RPMI8226 (cell line): Measurements from ENCODE around the gene AUH.
A peak's percentile ranks its signal among the peaks of the same experiment; 100 is the strongest.

Experiments
- DNase-seq: peaks from one replicate; pipeline ENCODE4 v3.0.0-alpha.2; 2015

The AUH gene

DNA sequence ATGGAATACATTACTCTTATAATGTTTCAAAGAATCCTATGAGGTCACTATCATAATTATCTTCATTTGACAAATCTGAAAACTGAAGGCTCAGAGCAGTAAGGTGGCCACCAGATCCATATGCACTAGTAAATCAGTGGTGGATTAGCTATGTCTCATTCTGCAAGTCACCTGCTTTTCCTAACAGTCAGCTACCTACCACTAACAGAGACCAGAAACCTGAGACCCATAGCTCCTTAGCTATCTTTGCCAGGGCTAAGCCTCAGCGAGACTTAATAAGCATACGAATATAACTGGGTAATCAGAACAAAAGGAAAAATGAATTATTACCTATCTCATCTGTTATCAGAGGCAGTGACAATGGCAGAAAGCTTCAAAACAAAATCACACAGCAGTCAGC lies 118.7 kb downstream of the AUH start:
- DNase-seq, result no peak

DNA sequence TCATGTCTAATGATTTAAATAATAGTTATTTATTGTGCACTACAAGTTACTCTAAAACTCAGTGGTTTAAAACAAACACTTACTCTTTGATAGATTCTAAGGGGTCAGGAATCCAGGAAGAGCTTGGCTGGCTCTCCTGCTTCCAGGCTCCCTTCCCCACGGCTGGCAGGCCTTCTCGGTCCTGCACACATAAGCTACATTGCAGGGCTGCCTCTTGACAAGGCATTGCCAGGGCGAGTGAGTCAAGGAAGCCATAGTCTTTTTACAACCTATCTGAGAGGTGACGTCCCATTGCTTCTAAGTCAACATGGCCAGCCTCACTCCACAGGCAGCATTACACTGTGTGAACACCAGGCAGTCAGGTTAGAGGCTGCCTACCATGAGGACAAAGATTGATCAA lies 119.8 kb downstream of the AUH start:
- DNase-seq, result no peak

DNA sequence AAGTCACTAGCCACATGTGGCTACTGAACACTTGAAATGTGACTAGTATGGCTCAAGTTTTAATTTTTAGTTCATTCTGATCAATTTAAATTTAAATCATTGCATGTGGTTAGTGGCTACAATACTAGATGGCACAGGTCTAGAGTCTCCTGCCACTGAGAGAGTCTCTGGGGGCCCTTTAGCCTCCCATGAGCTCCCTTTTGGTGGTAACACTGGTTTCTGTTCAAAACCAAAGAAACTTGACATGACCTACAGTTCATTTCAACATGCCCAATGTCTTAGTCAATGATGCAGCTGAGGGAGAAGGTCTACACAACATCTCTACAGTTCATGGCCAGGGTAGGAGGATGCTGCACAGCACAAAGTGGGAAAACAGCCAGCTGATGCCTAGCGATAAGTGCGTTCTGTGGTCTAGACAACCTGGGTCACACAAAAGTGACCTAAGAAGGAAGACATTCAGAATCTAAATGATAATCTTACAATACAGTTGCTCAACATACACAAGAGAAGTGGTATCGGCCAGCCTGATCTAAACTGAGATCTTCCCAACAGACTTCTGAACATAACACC lies 121.0 kb downstream of the AUH start:
- no peak for DNase-seq

DNA sequence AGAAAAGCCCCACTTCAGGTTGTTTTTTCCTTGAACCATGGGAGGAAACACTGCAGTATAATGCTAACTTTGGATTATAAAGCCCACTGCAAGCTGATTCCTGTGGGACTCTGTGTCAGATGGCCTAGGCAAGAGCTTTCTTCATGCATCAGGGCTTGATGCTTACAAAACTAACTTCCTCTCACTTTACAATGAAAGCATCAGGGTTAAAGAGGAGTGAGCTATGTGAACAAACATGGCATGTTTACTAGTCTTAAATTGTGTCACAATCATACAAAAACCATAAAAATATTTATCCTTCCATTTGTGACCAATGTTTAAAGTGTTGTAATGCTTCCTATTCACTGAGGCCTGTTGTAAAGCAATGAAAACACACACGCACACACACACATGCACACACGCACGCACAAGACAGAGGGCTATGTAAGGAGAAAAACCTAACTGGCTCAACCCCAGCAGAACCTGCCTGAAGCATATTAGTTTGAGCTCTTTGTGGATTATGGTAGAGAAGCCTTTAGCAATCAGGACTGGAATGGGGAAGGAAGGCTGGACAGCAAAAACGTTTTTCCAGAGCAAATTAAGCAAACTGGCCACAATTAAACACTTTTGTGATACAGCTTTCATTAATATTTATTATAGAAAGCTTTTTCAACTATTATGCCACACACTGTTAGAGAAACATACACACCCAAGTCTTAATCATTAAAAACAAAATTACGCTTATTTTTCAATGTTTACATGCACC lies 122.2 kb downstream of the AUH start:
- no peak for DNase-seq

GRCh38 chr9:91234523-91234922 lies 127.2 kb downstream of the AUH start:
- no peak for DNase-seq

DNA sequence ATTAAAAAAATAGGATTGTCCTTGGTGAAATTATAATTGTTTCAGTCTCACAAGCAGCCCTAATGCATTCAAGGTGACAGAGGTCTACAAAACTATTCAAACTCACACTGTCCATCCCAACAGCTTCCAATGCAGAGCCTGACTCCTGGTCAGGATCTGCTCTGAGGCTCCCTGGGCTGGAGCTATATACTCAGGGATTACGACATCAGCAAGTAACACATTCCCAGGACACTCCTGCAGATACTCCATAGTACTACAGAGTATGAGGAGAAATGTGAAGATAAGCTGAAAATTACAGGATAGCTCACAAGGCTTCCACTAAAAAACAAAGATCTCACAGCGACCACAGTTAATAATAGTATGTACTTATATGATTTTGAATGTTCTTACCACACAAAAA lies 130.1 kb downstream of the AUH start:
- no peak for DNase-seq

GRCh38 chr9:91223000-91223399 lies 138.7 kb downstream of the AUH start:
- no peak for DNase-seq

DNA sequence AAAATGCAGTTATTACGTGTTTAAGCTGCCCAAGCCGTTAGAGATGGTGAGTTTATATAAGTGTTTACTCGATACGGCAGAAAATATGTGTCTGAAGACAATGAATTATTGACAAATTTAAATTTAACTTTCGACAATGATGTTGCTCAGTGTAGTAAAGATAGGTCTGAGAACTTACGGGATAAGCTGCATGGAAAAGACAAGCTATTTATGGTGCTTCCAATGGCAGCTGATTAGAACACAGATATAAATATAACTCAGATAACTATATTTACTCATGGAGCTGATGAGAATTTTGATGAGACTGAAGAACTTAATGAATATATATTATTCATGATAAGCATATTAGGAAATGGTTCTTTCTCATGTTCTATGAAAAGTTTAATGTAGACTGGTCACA lies 139.3 kb downstream of the AUH start:
- DNase-seq, result no peak

- no peak for DNase-seq
Observed at GRCh38 chr9:91221332-91221731, 140.4 kb downstream of the AUH start.

- no peak for DNase-seq
Observed at GRCh38 chr9:91220491-91221135, 141.1 kb downstream of the AUH start.

GRCh38 chr9:91220021-91220420 lies 141.7 kb downstream of the AUH start:
- DNase-seq, result no peak

- DNase-seq, result peak; percentile 71
Observed at GRCh38 chr9:91219557-91219956, 142.2 kb downstream of the AUH start.

- no peak for DNase-seq
Observed at GRCh38 chr9:91217388-91217787, 144.3 kb downstream of the AUH start.

- no peak for DNase-seq
Observed at GRCh38 chr9:91214867-91215266, 146.9 kb downstream of the AUH start.

DNA sequence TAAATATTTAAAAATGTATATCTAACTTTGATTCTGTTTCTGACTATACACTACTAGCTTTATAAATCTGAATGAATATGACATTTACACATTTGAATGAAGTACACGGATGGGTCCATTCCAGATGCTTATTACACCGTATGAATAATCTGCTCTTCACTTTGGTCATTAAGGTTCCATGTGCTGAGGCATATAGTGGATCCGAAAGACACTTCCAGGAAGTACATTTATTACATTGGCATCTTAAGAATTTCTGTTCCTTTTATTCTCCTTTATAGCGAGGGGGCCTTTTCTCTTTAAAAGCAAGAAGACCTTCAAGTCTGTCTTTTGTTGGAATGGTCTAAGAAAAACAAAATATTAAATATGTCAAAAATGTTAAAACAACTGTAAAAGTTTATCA lies 147.6 kb downstream of the AUH start:
- no peak for DNase-seq

- no peak for DNase-seq
Observed at GRCh38 chr9:91212596-91213243, 149.0 kb downstream of the AUH start.

DNA sequence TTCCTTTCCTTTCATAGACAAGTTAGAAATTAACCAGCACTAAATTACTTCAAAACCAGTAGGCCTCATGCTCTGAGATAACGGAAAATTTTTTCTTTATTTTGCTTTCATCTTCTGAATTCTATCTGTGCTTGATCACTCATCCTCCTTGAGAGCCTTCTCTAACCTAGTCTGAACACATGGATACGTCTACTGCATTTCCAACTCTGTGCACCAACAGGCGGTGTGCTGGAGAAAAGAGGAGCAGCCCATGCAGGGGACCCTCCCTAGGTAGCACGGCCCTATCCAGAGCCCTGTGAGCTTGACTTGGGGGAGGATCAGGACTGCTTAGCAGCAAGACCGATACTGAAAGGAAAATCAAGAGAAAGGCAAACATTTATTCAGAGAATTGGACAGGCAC lies 149.8 kb downstream of the AUH start:
- DNase-seq, result no peak

DNA sequence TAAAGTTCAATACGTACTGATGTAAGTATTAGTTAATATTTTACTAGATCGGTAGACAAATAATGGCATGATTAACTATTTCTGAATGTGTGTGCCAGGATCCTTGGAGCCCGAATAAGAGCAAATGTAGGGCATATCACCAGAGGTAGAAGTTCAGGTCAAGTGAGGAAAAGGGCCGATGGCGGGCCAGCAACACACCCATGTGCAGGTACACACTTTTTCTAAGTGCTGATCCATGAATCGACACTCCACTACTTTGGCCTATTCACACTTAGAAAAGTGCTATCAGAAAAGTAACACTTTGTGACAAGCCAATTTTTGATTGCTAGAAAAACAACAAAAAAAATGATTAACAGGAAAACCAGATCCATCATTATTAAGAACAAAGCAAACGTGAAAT lies 150.3 kb downstream of the AUH start:
- no peak for DNase-seq

DNA sequence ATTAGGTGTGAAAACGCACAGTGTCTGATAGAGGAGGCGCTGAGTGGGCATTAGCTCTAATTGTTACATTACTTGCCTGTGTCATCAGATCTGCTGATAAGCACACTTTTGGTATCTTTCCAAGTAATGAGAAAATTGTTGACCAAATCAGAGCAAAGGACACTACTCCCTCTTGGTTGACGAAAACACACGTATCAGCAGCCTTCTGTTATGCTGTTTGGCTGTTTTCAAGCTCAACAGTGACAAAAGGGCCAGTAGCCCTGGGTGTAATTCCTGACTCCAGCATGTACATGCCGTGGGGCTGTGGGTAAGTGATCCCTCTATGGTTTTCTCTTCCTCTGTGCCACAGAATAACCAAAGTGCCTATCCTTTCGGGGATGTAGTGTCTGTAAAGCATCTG lies 151.4 kb downstream of the AUH start:
- DNase-seq, result no peak

DNA sequence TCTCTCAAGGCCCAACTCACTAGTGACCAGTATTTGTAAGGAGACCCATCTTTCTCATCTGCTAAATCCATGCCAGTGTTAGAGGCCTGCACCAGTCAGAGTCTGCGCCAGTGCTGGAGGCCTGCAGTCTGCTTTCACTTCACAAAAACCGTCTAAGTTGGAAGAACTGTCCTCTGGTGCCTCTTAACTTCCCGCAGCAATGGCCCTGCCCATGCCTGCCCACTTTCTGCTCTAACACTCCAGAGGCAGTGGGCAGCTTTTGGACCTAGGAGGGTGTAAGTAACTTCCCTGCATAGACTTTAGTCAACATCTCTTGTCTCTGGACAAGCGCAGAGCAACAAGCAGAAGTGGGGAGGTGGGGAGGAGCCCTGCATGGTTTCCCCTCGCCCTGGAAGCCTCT lies 152.9 kb downstream of the AUH start:
- peak; percentile 5 for DNase-seq

- DNase-seq, result no peak
Observed at GRCh38 chr9:91208419-91208745, 153.3 kb downstream of the AUH start.

GRCh38 chr9:91207729-91208418 lies 153.8 kb downstream of the AUH start:
- DNase-seq, result peak; percentile 90

GRCh38 chr9:91207397-91207728 lies 154.4 kb downstream of the AUH start:
- no peak for DNase-seq

DNA sequence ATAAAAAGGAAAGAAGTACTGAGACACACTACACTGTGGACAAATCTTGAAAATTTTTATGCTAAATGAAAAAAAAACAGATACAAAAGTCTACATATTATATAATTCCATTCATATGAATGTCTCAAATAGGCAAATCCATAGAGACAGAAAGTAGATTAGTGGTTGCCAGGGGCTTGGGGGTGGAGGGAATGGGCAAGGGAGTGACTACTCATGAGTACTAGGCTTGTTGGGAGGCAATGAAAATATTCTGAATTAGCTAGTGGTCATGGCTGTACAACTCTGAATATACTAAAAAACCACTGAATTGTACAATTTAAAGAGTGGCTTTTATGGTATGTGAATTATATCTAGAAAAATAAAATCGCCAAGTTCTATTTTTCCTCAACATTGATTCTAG lies 154.9 kb downstream of the AUH start:
- no peak for DNase-seq
